ENCODE data around the gene TTLL11.

TTLL11 gene

GRCh38 chr9:121820286-121821005, 272.7 kb downstream of the TTLL11 start:
- peak; percentile 19 for DNase-seq

- DNase-seq: peak; percentile 63
Measured at GRCh38 chr9:121819428-121820231, 273.5 kb downstream of the TTLL11 start.

- DNase-seq: no peak
Measured at GRCh38 chr9:121818841-121819427, 274.2 kb downstream of the TTLL11 start.

GRCh38 chr9:121818016-121818661, 275.0 kb downstream of the TTLL11 start:
- DNase-seq: no peak

GRCh38 chr9:121817476-121817875, 275.6 kb downstream of the TTLL11 start:
- no peak for DNase-seq

GRCh38 chr9:121816845-121817450, 276.2 kb downstream of the TTLL11 start:
- DNase-seq: no peak

- no peak for DNase-seq
Measured at GRCh38 chr9:121816449-121816817, 276.7 kb downstream of the TTLL11 start.

GRCh38 chr9:121815546-121816448, 277.3 kb downstream of the TTLL11 start:
- DNase-seq: no peak

- no peak for DNase-seq
Measured at GRCh38 chr9:121815084-121815483, 278.0 kb downstream of the TTLL11 start.

- no peak for DNase-seq
Measured at GRCh38 chr9:121814594-121814993, 278.5 kb downstream of the TTLL11 start.

GRCh38 chr9:121813519-121814210, 279.4 kb downstream of the TTLL11 start:
- no peak for DNase-seq

GRCh38 chr9:121812159-121812735, 280.9 kb downstream of the TTLL11 start:
- DNase-seq: peak; percentile 10

GRCh38 chr9:121811751-121812150, 281.4 kb downstream of the TTLL11 start:
- DNase-seq: no peak

GRCh38 chr9:121811140-121811539, 282.0 kb downstream of the TTLL11 start:
- DNase-seq: no peak

- DNase-seq: no peak
Measured at GRCh38 chr9:121810489-121810888, 282.6 kb downstream of the TTLL11 start.

- no peak for DNase-seq
Measured at GRCh38 chr9:121809356-121810050, 283.6 kb downstream of the TTLL11 start.

- DNase-seq: no peak
Measured at GRCh38 chr9:121808781-121809180, 284.3 kb downstream of the TTLL11 start.

GRCh38 chr9:121807823-121808278, 285.3 kb downstream of the TTLL11 start:
- peak; percentile 12 for DNase-seq

GRCh38 chr9:121807069-121807822, 285.9 kb downstream of the TTLL11 start:
- DNase-seq: no peak
